ENCODE results near the gene MAG.
A peak's percentile ranks its signal among the peaks of the same experiment; 100 is the strongest.
"Not testable (repeated sequence)": the region's sequence is repeated elsewhere in the genome, so short reads cannot be mapped to it uniquely, and the experiment has no call there.

The MAG gene

GRCh38 chr19:35347930-35348298, 56.0 kb downstream of the MAG start:
- DNase-seq = no peak

GRCh38 chr19:35348911-35349611, 57.1 kb downstream of the MAG start:
- no peak for DNase-seq

- no peak for DNase-seq
Measured at GRCh38 chr19:35349614-35350521, 57.9 kb downstream of the MAG start.

- DNase-seq = no peak
Measured at GRCh38 chr19:35350591-35350990, 58.6 kb downstream of the MAG start.

GRCh38 chr19:35351411-35352176, 59.6 kb downstream of the MAG start:
- DNase-seq = no peak

DNA sequence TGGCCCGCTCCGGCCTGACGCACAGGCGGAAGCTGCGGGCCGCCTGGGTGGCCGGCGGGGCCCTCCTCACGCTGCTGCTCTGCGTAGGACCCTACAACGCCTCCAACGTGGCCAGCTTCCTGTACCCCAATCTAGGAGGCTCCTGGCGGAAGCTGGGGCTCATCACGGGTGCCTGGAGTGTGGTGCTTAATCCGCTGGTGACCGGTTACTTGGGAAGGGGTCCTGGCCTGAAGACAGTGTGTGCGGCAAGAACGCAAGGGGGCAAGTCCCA, 60.2 kb downstream of the MAG start:
- DNase-seq = no peak

- DNase-seq = peak; percentile 80
Measured at GRCh38 chr19:35352448-35353304, 60.7 kb downstream of the MAG start.

DNA sequence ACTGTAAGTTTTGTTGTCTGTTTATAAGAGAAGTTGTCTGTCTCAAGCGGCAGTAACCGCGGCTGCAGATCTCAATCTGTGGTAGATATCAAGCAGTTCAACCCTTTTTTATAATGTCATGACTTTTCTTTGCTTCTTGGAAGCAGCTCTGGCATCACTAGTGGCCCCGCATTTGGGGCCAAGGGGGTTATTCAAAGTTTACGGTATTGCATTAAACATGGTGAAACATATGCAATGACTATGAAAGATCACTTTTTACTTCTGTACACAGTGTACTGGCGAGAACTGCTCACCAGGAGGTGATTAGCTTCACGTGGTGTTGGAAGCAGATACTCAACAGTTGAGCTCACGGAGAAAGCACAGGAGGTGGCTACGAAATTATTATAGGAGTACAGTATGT, 61.7 kb downstream of the MAG start:
- DNase-seq = no peak

DNA sequence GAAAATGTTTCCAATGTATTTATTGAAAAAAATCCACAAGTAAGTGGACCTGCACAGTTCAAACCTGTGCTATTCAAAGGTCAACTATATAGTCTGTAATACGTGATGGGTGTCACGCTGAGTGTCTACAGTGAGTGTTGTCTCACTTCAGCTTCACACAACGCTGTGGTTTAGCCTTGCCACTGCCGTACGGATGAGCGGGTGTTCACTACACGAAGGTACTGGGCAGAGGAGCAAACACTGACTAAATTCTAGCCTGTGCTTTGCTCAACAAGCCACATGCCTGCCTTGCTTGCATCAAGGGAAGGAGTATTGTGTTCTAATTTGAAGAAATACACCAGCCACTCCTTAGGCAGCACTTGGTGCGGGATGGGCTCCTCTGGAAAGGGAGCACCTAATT, 62.9 kb downstream of the MAG start:
- DNase-seq = peak; percentile 36

DNA sequence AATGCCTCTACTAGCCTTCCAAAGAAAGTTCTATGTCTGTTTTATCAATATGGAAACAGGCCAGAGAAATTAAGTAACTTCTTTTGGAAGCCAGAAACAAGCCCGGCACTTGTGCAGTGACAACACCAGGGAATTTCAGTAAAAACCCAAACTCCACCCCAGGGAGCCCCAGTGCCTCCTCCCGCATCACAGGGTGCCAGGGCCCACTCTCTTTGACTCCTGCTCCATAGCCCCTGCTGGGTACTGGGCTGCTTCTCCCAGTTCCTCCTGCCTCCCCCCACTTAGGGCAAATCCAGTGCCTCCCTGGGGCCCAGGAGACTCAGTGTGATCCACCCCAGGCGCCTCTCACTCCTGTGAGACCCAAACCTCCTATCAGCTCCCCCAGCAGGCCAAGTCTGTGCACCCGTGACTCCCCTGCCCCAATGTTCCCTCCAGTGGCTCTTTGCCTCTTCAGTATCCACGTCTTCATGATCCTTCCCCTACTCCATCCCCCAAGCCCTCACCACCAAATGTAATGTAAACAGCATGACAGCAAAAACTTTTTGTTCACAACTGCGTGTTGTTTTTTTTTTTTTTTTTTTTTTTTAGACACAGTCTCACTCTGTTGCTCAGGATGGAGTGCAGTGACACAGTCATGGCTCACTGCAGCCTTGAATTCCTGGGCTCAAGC, 64.0 kb downstream of the MAG start:
- no peak for DNase-seq

- no peak for DNase-seq
Measured at GRCh38 chr19:35357867-35358573, 66.1 kb downstream of the MAG start, which contains the start of gene FFAR3. FFAR3 (plus strand) TSS chr19:35358460; CDS start chr19:35358891, 431 bp downstream.

GRCh38 chr19:35358834-35359233, 66.9 kb downstream of the MAG start:
- not testable (repeated sequence) for DNase-seq

GRCh38 chr19:35359395-35359794, 67.4 kb downstream of the MAG start:
- not testable (repeated sequence) for DNase-seq

- DNase-seq = not testable (repeated sequence)
Measured at GRCh38 chr19:35360081-35360480, 68.1 kb downstream of the MAG start.

- no peak for DNase-seq
Measured at GRCh38 chr19:35360880-35361420, 69.0 kb downstream of the MAG start.

- no peak for DNase-seq
Measured at GRCh38 chr19:35362261-35363000, 70.5 kb downstream of the MAG start.

DNA sequence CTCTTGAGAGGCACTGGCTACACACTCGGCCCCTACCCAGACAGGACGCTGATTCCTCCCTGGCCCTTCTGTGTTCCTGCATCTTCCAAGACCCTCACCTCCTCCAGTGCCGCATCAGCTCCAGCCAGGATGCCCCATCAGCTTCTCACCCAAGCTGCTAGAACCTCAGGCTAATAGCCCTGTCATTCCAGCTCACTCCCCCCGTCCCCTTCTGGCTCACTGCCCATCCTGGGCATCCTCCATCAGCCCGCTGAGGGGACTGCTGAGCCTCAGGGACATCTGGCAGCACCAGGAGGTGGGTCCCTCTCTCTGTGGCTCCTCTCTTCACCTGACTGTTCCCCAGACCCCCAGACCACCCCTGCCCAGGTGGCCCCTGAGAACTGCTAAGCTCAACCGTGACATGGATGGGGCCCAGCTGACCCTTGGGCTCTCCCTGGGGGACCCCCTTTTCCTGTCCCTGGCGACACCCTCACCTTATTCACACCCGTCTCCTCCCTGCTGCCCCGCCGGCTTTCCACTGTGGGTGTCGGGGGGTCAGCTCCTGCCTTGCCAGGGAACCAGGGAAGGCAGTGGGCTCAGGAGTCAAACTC, 71.1 kb downstream of the MAG start:
- no peak for DNase-seq
